ENCODE results near the gene ZFYVE27.
"Not testable (repeated sequence)": the region's sequence is repeated elsewhere in the genome, so short reads cannot be mapped to it uniquely, and the experiment has no call there.

ZFYVE27 gene, protein sequence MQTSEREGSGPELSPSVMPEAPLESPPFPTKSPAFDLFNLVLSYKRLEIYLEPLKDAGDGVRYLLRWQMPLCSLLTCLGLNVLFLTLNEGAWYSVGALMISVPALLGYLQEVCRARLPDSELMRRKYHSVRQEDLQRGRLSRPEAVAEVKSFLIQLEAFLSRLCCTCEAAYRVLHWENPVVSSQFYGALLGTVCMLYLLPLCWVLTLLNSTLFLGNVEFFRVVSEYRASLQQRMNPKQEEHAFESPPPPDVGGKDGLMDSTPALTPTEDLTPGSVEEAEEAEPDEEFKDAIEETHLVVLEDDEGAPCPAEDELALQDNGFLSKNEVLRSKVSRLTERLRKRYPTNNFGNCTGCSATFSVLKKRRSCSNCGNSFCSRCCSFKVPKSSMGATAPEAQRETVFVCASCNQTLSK

DNA sequence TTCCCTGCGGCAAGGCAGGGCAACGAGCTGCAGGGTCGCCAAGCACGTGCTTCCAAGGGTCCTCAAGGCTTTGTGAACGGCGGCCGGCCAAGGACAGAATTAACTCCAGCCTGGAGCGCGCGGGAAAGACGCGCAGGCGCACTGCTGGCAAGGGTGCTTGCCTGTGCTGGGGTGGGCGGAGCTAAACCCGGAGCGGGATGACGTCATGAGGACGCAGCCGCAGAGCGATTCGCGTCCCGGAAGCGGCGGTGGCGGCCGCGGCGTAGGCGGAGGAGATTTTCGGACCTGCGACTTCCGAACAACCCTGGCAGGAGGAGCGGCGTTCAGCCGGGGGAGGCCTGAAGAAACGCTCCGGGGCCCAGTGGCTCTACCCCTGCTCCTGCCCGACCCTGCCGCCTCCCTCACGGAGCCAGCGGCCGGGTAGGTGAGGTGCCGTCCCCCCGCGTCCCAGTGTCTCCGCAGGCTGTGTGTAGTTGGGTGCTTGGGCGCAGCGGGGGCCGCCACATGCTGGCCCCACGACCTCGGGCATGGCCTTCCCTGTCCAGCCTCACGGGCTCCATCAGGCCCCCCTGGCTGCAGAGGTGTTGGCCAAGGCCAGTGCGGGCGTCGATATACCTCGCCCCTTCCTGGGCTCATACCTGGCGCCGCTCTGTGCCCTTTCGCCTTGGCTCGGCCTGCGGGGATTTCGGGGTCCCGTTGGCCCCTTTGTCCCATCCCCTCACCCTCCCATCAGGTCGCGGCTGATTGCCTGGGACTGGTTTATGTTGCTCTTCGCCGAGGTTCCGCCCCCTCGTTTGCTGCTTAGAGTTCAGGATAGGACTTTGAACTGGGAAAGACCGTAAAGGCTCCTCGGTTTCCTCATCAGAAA lies at the start of gene ZFYVE27:
Gene ZFYVE27 (plus strand): TSS at position 227 of the 868 bp plus-strand sequence. CDS start 1,350 bp downstream, outside the sequence.
- DNase-seq: peak; percentile 92 to 97
- no peaks in the 10 kb centered on the region for H3K27me3 ChIP-seq
- intact Hi-C loops (cut with DNase I; ENCODE audit: low total_unique reads): no loop called here
- H3K4me1 ChIP-seq: peaks cover 0 to 30% (median 21%) of the 10 kb centered on the region in 4 donors
- TF ChIP-seq, protein P1, sequence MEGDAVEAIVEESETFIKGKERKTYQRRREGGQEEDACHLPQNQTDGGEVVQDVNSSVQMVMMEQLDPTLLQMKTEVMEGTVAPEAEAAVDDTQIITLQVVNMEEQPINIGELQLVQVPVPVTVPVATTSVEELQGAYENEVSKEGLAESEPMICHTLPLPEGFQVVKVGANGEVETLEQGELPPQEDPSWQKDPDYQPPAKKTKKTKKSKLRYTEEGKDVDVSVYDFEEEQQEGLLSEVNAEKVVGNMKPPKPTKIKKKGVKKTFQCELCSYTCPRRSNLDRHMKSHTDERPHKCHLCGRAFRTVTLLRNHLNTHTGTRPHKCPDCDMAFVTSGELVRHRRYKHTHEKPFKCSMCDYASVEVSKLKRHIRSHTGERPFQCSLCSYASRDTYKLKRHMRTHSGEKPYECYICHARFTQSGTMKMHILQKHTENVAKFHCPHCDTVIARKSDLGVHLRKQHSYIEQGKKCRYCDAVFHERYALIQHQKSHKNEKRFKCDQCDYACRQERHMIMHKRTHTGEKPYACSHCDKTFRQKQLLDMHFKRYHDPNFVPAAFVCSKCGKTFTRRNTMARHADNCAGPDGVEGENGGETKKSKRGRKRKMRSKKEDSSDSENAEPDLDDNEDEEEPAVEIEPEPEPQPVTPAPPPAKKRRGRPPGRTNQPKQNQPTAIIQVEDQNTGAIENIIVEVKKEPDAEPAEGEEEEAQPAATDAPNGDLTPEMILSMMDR (IDR thresholded peaks at IDR 0.05): no peak
- peaks cover 9 to 23% (median 13%) of the 10 kb centered on the region in 3 donors for H3K36me3 ChIP-seq
- H3K9me3 ChIP-seq: no peaks in the 10 kb centered on the region
- peak within 1 kb of the TSS; percentile 92 to 94 for H3K27ac ChIP-seq
- peak within 1 kb of the TSS; percentile 86 to 93 for H3K4me3 ChIP-seq

DNA sequence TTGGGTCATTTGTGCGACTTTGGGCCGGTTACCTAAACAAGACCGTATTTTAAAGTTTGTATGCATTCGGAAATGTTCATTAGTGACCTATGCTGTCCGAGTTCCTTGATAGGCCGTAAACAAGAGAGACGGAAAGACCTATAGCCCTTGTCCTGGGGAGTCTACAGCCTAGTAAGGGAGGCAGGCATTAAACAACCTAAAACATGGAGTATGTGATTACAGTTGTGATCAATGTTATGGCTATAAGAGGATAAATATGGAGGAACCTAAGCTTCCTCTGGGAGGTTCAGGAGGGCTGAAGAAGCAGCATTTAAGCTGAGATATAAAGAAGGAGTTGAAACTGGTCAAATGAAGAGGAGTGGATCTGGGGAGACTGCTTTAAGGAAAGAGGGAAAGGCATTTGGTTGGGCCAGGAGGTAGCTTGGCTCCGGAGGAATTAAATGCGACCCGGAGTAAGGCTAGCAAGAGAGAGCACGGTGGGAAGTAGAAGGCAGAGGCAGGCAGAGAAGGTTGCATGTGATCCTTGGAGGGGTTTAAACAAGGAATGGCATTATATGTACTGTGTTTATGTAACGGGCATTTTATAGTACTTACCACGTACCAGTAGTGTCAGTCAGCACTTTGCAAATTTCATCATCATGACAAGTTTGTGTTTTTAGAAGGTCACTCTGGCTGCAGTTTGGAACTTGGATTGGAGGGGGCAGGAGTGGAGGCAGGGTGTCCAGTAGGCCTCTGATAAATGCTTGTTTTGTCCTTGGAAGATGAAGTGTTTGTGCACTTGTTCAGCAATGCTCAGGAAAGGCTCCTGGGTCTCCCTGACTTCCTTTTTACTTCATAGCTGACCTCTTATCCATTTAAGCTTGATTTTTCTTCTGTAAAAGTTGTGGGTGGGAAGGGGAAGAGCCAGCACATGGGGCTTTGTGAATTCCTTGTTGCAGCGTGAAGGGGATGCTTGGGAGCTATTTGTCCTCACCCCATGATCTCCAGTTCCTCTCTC lies 48.8 kb upstream of the ZFYVE27 start:
- peak overlapping the region; percentile 95 to 96 for H3K27ac ChIP-seq
- H3K27me3 ChIP-seq: no peaks in the 10 kb centered on the region
- DNase-seq: peak; percentile 52 to 79
- peak overlapping the region; percentile 77 to 84 for H3K4me3 ChIP-seq
- intact Hi-C loops (cut with DNase I; ENCODE audit: low total_unique reads): no loop called here
- TF ChIP-seq, protein P1 (IDR thresholded peaks at IDR 0.05): no peak
- peaks cover 0 to 49% (median 41%) of the 10 kb centered on the region in 4 donors for H3K4me1 ChIP-seq
- H3K36me3 ChIP-seq: no peaks in the 10 kb centered on the region
- H3K9me3 ChIP-seq: no peaks in the 10 kb centered on the region

DNA sequence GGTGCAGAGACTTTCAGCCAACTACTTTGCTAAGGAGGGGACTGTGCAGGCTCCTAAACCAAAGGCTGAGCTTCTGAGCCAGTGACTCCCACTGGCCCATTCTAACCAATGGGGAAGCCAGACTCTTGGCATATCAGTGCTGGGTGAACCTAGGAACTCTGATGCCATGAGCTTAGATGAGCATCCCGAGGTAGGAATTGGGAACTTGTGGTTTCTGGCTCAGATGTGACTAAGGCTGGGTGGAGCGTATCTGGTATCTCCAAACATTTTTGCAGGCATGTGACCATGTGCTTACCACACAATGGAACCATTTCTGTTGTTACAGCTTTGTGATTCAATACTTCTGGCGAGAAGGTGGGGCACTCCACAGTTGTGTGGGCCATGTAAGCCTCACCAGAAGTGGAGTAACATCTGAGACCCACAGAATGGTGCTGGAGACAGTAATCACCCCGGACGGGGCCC lies 47.3 kb upstream of the ZFYVE27 start:
- Histone ChIP-seq H3K9me3 (no peaks in the 10 kb centered on the region), H3K36me3 (no peaks in the 10 kb centered on the region), H3K27me3 (no peaks in the 10 kb centered on the region), H3K4me1 (peaks cover 0 to 34% (median 28%) of the 10 kb centered on the region in 4 donors), H3K4me3 (no peak overlapping the region), H3K27ac (peak overlapping the region; percentile 95 to 96)
- TF ChIP-seq, protein P1 (IDR thresholded peaks at IDR 0.05): no peak
- intact Hi-C loops (cut with DNase I; ENCODE audit: low total_unique reads): no loop called here
- peak; percentile 75 to 76 for DNase-seq

DNA sequence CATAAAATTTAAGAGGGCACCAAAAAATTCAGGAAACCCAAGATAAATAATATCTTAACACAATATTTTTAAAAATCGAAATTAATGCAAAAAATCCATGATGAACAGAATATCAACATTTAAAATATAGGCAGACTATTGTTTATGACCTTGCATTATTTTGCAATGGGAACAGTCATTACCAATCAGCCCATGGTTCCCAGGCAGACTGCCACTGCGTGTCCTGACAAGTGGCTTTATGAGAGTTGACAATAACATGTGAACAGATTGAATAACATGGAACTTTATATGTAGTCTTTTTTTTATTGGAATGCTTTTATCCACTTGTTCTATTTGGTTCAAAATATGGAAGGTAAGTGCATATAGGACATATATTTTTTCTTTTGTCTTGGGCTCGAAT lies 46.8 kb upstream of the ZFYVE27 start:
- peak overlapping the region; percentile 95 to 96 for H3K27ac ChIP-seq
- peaks cover 0 to 29% (median 23%) of the 10 kb centered on the region in 4 donors for H3K4me1 ChIP-seq
- no peaks in the 10 kb centered on the region for H3K36me3 ChIP-seq
- intact Hi-C loops (cut with DNase I; ENCODE audit: low total_unique reads): no loop called here
- no peak overlapping the region for H3K4me3 ChIP-seq
- peak in 1 of 2 donors; percentile 23 for DNase-seq
- H3K27me3 ChIP-seq: no peaks in the 10 kb centered on the region
- TF ChIP-seq, protein P1 (IDR thresholded peaks at IDR 0.05): no peak
- no peaks in the 10 kb centered on the region for H3K9me3 ChIP-seq

DNA sequence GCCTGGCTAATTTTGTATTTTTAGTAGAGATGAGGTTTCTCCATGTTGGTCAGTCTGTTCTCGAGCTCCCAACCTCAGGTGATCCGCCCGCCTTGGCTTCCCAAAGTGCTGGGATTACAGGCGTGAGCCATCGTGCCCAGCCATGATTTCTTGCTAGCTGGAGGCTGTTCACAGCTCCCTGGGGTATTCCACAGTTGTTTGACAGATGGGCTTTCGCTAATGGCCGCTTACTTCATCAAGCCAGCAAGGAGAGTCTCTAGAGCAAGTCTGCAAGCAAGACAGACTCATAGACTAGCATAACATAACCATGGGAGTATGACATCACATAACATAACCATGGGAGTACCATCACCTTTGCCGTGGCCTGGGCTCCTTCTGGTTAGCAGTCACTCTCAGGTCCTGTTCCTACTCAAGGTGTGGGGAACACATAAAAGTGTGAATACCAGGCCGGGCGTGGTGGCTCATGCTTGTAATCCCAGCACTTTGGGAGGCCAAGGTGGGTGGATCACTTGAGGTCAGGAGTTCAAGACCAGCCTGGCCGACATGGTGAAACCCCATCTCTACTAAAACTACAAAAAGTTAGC lies 38.8 kb upstream of the ZFYVE27 start:
- not testable (repeated sequence) for H3K4me3 ChIP-seq, H3K36me3 ChIP-seq, DNase-seq, H3K27ac ChIP-seq, H3K9me3 ChIP-seq, H3K27me3 ChIP-seq
- intact Hi-C loops (cut with DNase I; ENCODE audit: low total_unique reads): loop anchor here (5.0 kb wide), 1 partner anchor 34 kb away; no protein-coding TSS in a partner anchor
- peaks cover 0 to 12% (median 5%) of the 10 kb centered on the region in 4 donors for H3K4me1 ChIP-seq

All from tibial artery (tissue), 4 donors.